PFSK-1 (cell line): Measurements from ENCODE around the gene SPTBN4.

ENCODE experiments used
- FOXP2 ChIP-seq: optimal IDR thresholded peaks from 2 replicates; pipeline ENCODE3; 2011; ENCODE audit warnings: borderline replicate concordance, control low read depth, inconsistent platforms; ENCODE audit not compliant: insufficient read depth; ENCODE audit errors: extremely low read length, extremely low read depth
- POLR2AphosphoS5 ChIP-seq: IDR thresholded peaks from 2 replicates; pipeline ENCODE4 v1.6.1; 2012; ENCODE audit warnings: low read depth, mild to moderate bottlenecking, control low read depth, low read length, moderate library complexity
- SIN3A ChIP-seq: IDR thresholded peaks from 2 replicates; pipeline ENCODE4 v1.6.1; 2012; ENCODE audit warnings: mild to moderate bottlenecking, low read length, moderate library complexity, borderline replicate concordance; ENCODE audit not compliant: insufficient read depth
- TAF1 ChIP-seq: IDR thresholded peaks from 2 replicates; pipeline ENCODE4 v1.6.1; 2012; ENCODE audit warnings: low read length, control low read depth, borderline replicate concordance; ENCODE audit not compliant: insufficient read depth
- TF ChIP-seq, protein P1 (sequence below), 2 experiments: IDR thresholded peaks; 2 replicates each; pipeline versions ENCODE4 v1.6.1 to v1.8.0; 2011 to 2012; ENCODE audit warnings: low read depth in 2 of 2, low read length in 2 of 2, control low read depth in 1 of 2, inconsistent platforms in 1 of 2, mild to moderate bottlenecking in 1 of 2, moderate library complexity in 1 of 2; ENCODE audit not compliant: insufficient read depth in 1 of 2

The SPTBN4 gene

GRCh38 chr19:40552848-40553247 lies 86.0 kb downstream of the SPTBN4 start:
- TF ChIP-seq TAF1 (no peak), POLR2AphosphoS5 (no peak), SIN3A (no peak), FOXP2 (no peak)
- TF ChIP-seq, protein P1, sequence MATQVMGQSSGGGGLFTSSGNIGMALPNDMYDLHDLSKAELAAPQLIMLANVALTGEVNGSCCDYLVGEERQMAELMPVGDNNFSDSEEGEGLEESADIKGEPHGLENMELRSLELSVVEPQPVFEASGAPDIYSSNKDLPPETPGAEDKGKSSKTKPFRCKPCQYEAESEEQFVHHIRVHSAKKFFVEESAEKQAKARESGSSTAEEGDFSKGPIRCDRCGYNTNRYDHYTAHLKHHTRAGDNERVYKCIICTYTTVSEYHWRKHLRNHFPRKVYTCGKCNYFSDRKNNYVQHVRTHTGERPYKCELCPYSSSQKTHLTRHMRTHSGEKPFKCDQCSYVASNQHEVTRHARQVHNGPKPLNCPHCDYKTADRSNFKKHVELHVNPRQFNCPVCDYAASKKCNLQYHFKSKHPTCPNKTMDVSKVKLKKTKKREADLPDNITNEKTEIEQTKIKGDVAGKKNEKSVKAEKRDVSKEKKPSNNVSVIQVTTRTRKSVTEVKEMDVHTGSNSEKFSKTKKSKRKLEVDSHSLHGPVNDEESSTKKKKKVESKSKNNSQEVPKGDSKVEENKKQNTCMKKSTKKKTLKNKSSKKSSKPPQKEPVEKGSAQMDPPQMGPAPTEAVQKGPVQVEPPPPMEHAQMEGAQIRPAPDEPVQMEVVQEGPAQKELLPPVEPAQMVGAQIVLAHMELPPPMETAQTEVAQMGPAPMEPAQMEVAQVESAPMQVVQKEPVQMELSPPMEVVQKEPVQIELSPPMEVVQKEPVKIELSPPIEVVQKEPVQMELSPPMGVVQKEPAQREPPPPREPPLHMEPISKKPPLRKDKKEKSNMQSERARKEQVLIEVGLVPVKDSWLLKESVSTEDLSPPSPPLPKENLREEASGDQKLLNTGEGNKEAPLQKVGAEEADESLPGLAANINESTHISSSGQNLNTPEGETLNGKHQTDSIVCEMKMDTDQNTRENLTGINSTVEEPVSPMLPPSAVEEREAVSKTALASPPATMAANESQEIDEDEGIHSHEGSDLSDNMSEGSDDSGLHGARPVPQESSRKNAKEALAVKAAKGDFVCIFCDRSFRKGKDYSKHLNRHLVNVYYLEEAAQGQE (IDR thresholded peaks at IDR 0.05; ENCODE audit: insufficient read depth in 1 of 2, low read depth in 2 of 2, low read length in 2 of 2) = no peak

DNA sequence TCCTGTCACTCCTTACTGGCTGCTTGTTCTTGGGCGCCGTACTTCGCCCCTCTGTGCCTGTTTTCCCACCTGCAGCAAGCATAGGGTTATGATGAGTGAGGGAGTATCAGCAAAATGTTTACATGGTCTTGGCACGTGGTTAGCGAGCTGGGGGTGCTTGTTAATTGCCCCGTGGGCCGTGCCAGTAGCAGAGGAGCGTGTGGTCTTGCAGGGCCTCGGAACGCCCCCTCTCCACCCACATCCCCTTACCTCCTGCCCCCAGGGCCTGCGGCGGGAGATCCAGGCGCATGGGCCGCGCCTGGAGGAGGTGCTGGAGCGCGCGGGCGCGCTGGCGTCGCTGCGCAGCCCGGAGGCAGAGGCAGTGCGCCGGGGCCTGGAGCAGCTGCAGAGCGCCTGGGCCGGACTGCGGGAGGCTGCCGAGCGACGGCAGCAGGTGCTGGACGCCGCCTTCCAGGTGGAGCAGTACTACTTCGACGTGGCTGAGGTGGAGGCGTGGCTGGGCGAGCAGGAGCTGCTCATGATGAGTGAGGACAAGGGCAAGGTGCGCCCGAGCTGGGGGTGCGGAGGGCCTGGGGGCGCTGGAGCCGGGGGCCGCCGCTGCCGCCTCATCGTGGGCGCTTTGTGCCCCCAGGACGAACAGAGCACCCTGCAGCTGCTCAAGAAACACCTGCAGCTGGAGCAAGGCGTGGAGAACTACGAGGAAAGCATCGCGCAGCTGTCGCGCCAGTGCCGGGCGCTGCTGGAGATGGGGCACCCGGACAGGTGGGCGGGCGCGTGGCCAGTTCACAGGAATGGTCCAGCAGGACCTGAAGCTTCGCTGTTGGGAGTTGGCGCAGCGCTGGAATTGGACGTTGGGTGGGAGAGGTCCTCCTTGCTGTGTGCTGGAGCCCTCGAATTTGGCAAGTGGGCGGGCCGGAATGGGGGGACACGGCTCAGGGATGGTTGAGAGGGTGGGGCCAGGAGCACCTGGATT lies 87.4 kb downstream of the SPTBN4 start:
- TF ChIP-seq TAF1 (no peak), FOXP2 (no peak)
- TF ChIP-seq, protein P1 (IDR thresholded peaks at IDR 0.05; ENCODE audit: insufficient read depth in 1 of 2, low read depth in 2 of 2, low read length in 2 of 2) = no peak

DNA sequence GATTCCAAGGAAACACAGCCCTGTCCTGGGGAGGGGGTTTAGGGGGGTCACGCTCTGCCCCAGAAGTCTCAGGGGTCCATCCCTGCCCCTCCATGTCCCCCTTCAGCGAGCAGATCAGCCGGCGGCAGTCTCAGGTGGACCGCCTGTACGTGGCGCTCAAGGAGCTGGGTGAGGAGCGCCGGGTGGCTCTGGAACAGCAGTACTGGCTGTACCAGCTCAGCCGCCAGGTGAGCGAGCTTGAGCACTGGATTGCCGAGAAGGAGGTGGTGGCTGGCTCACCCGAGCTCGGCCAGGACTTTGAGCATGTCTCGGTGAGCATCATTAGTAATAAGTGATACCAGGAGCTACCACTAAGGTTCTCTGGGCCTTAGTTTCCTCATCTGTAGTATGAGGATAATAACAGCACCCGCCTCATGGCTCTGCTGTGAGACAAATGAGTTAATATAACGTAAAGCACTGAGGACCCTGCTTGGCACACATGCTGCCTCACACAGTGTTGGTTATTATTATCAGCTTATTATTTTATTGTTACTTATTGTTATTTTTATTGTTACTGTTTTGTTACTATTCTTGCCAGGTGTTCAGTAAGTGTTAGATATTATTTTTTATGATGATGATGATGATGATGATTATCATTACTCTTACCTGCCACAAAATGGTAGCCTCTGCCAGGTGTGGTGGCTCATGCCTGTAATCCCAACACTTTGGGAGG lies 89.3 kb downstream of the SPTBN4 start:
- no peak for TF ChIP-seq POLR2AphosphoS5
- TF ChIP-seq FOXP2 = no peak
- TF ChIP-seq, protein P1 (IDR thresholded peaks at IDR 0.05; ENCODE audit: insufficient read depth in 1 of 2, low read depth in 2 of 2, low read length in 2 of 2) = no peak
- TF ChIP-seq TAF1 = no peak
- TF ChIP-seq SIN3A = no peak

GRCh38 chr19:40556953-40557530 lies 90.2 kb downstream of the SPTBN4 start:
- TF ChIP-seq SIN3A = no peak
- TF ChIP-seq FOXP2 = no peak
- TF ChIP-seq TAF1 = no peak
- no peak for TF ChIP-seq POLR2AphosphoS5
- TF ChIP-seq, protein P1 (IDR thresholded peaks at IDR 0.05; ENCODE audit: insufficient read depth in 1 of 2, low read depth in 2 of 2, low read length in 2 of 2) = no peak
